HL-60 (cell line): ENCODE results near the gene MAP2K6.

Experiments used
- DNase-seq, 2 experiments: peaks; one replicate each; pipeline ENCODE4 v3.0.0-alpha.2; 2010 to 2020; ENCODE audit warnings: low read depth in 1 of 2, low spot score in 1 of 2
- H3K27ac ChIP-seq: fragments of 250-450 bp; sonication (Bioruptor Pico); replicated peaks from 2 replicates; pipeline ENCODE4 v1.5.1; 2020; ENCODE audit warnings: mild to moderate bottlenecking, moderate library complexity
- H3K27me3 ChIP-seq: fragments of 250-450 bp; sonication (Bioruptor Pico); 2 replicates; pipeline ENCODE4 v1.5.1; 2021; ENCODE audit warnings: mild to moderate bottlenecking, moderate library complexity; ENCODE audit not compliant: insufficient read depth, poor library complexity, severe bottlenecking
- H3K4me3 ChIP-seq: replicated peaks from 2 replicates; pipeline ENCODE4 v1.5.1; 2011; ENCODE audit warnings: mild to moderate bottlenecking, control low read depth, low read length; ENCODE audit not compliant: insufficient read depth
- CTCF ChIP-seq: IDR thresholded peaks from one replicate; pipeline ENCODE4 v1.5.1; 2011; ENCODE audit warnings: low read length, control low read depth, inconsistent platforms; ENCODE audit not compliant: insufficient read depth
- GABPA ChIP-seq: IDR thresholded peaks from 2 replicates; pipeline ENCODE4 v1.6.1; 2012; ENCODE audit warnings: low read depth
- POLR2AphosphoS5 ChIP-seq: IDR thresholded peaks from 2 replicates; pipeline ENCODE4 v1.6.1; 2012; ENCODE audit warnings: low read depth
- REST ChIP-seq: IDR thresholded peaks from 2 replicates; pipeline ENCODE4 v1.6.1; 2012; ENCODE audit warnings: low read depth; ENCODE audit not compliant: insufficient replicate concordance
- SPI1 ChIP-seq: IDR thresholded peaks from 2 replicates; pipeline ENCODE4 v1.6.1; 2012; ENCODE audit warnings: low read depth, mild to moderate bottlenecking, borderline replicate concordance

Gene MAP2K6

DNA sequence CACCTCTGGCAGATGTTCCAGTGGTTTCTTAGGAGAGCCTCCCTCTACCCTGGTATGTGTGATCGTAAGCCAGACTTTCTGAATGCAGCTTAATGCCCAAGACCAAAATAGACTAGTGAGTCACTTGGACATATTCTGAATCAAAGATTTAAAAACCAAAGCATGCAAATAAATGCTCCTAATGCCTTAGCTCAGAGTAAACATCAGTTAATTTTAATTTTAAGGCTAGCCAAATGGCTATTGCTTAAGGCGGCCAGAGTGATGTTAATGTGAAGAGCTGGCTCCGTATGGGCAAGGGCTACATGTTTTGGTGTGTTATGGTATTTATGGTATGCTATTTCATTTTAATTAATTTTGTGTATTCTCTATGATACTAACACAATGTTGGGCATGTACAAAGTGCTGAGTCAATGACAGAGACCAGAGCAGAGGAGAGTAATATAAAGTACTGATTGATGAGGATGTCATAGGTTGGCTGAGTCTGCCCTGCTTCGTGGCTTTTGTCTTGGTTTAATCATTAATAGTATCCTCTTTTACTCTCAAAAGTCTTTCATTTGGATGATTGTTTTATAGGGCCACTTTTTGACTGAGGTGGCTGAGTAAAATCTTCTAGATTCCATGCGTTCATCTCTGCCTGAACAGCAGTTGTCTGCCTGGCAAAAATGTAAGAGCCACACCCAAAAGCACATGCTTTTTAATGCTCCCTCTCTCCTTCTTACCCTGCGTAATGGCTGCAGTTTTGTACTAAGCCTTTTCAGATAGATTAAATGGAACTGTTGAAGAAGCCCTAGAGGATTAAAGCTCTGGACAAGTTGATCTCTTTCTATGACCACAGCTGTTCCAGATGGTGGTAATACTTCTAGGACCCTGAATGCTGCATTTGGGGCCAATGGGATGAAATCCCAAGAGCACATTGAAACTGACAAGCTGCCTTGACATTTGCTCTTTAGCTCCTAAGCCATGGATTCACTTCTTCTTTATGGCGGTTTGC, 59.6 kb downstream of the MAP2K6 start:
- TF ChIP-seq CTCF, result no peak
- TF ChIP-seq SPI1, result no peak
- no peak for TF ChIP-seq GABPA
- TF ChIP-seq POLR2AphosphoS5, result no peak
- no peak for TF ChIP-seq REST
- Histone ChIP-seq H3K27me3 (no peaks in the 10 kb centered on the region), H3K4me3 (no peak overlapping the region), H3K27ac (no peak overlapping the region)
- DNase-seq, result no peak

- Histone ChIP-seq H3K4me3 (no peak overlapping the region), H3K27me3 (no peaks in the 10 kb centered on the region), H3K27ac (no peak overlapping the region)
- no peak for TF ChIP-seq CTCF
- no peak for TF ChIP-seq POLR2AphosphoS5
- no peak for TF ChIP-seq GABPA
- TF ChIP-seq SPI1, result no peak
- TF ChIP-seq REST, result no peak
- peak in 1 of 2 experiments; percentile 11 for DNase-seq
Measured at GRCh38 chr17:69477204-69477902, 62.9 kb downstream of the MAP2K6 start.

- DNase-seq, result no peak
- Histone ChIP-seq H3K4me3 (no peak overlapping the region), H3K27me3 (no peaks in the 10 kb centered on the region), H3K27ac (no peak overlapping the region)
- TF ChIP-seq GABPA (no peak), POLR2AphosphoS5 (no peak), CTCF (no peak), SPI1 (no peak), REST (no peak)
Measured at GRCh38 chr17:69477903-69478266, 63.4 kb downstream of the MAP2K6 start.
